NCI-H748 treated with DMSO at 0.1 percent for 48 hours (cell line): ENCODE results near the gene GNPAT.

Source experiments
- DNase-seq: peaks from one replicate; lab custom pipeline; 2025; lab: John Stamatoyannopoulos, UW

GNPAT gene

GRCh38 chr1:231213831-231214573, 27.0 kb upstream of the GNPAT start:
- no peak for DNase-seq

- DNase-seq, result no peak
Measured at GRCh38 chr1:231214918-231215680, 25.9 kb upstream of the GNPAT start.

- no peak for DNase-seq
Measured at GRCh38 chr1:231215681-231216385, 25.2 kb upstream of the GNPAT start.

- DNase-seq, result no peak
Measured at GRCh38 chr1:231216498-231216897, 24.5 kb upstream of the GNPAT start.

GRCh38 chr1:231217056-231217455, 24.0 kb upstream of the GNPAT start:
- DNase-seq, result no peak

GRCh38 chr1:231218078-231218477, 22.9 kb upstream of the GNPAT start:
- no peak for DNase-seq

- no peak for DNase-seq
Measured at GRCh38 chr1:231219422-231220401, 21.3 kb upstream of the GNPAT start.

GRCh38 chr1:231220801-231221200, 20.2 kb upstream of the GNPAT start:
- no peak for DNase-seq

GRCh38 chr1:231226156-231226555, 14.9 kb upstream of the GNPAT start:
- DNase-seq, result no peak

- no peak for DNase-seq
Measured at GRCh38 chr1:231231511-231231910, 9.5 kb upstream of the GNPAT start.

GRCh38 chr1:231232870-231233734, 7.9 kb upstream of the GNPAT start:
- no peak for DNase-seq

GRCh38 chr1:231233735-231234417, 7.1 kb upstream of the GNPAT start:
- DNase-seq, result no peak

GRCh38 chr1:231234506-231234905, 6.5 kb upstream of the GNPAT start:
- no peak for DNase-seq

GRCh38 chr1:231235526-231236207, 5.3 kb upstream of the GNPAT start:
- DNase-seq, result no peak

GRCh38 chr1:231236208-231236591, 4.8 kb upstream of the GNPAT start:
- DNase-seq, result no peak

- DNase-seq, result no peak
Measured at GRCh38 chr1:231236938-231237337, 4.1 kb upstream of the GNPAT start.

- DNase-seq, result no peak
Measured at GRCh38 chr1:231238298-231238697, 2.7 kb upstream of the GNPAT start.

- no peak for DNase-seq
Measured at GRCh38 chr1:231240531-231240882, 505 bp upstream of the GNPAT start.

- DNase-seq, result no peak
Measured at GRCh38 chr1:231241750-231242149, 738 bp downstream of the GNPAT start.
